A549 treated with AZD9567 at 1 μM for 4 hours (cell line): ENCODE data around the gene TRIM22. TPM values are rescaled to one million over a fixed set of nuclear protein-coding genes. Genes with fewer than 3 reads are reported as not detected.

Experiments
- total RNA-seq: library from RNA; stranded (reverse); fragments of 200-300 nt; extraction: Qiagen RNA extraction; gene quantifications from 5 replicates; pipeline ENCODE4 v1.2.3, GENCODE V29; 2022; ENCODE audit not compliant: insufficient read depth

The TRIM22 gene, protein sequence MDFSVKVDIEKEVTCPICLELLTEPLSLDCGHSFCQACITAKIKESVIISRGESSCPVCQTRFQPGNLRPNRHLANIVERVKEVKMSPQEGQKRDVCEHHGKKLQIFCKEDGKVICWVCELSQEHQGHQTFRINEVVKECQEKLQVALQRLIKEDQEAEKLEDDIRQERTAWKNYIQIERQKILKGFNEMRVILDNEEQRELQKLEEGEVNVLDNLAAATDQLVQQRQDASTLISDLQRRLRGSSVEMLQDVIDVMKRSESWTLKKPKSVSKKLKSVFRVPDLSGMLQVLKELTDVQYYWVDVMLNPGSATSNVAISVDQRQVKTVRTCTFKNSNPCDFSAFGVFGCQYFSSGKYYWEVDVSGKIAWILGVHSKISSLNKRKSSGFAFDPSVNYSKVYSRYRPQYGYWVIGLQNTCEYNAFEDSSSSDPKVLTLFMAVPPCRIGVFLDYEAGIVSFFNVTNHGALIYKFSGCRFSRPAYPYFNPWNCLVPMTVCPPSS
- 0.59 to 1.4 TPM (median 0.83 TPM) in 4 of 5 replicates, not detected in the other for total RNA-seq

DNA sequence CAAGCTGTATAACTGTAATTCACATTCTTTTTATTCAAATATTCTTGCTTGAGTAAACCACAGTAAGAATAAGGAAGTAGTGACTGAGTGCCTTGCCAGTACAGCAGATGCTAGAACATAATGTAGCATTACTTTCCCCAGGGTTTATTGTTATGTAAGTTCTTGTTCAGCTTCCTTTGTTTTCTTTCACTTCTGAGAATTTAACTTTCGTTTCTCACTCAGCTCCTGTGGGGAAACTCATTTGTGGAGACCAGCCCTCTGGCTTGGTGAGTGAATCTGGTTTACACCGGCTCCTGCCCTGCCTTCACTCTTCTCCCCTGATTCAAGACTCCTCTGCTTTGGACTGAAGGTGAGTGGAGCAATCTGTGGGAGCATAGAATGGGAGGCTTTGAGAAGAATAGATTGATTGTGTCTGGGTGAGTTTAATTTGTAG lies at the start of gene TRIM22:
Gene TRIM22 (plus strand): TSS at position 240 of the 433 bp plus-strand sequence. CDS start 6,443 bp downstream, outside the sequence.

DNA sequence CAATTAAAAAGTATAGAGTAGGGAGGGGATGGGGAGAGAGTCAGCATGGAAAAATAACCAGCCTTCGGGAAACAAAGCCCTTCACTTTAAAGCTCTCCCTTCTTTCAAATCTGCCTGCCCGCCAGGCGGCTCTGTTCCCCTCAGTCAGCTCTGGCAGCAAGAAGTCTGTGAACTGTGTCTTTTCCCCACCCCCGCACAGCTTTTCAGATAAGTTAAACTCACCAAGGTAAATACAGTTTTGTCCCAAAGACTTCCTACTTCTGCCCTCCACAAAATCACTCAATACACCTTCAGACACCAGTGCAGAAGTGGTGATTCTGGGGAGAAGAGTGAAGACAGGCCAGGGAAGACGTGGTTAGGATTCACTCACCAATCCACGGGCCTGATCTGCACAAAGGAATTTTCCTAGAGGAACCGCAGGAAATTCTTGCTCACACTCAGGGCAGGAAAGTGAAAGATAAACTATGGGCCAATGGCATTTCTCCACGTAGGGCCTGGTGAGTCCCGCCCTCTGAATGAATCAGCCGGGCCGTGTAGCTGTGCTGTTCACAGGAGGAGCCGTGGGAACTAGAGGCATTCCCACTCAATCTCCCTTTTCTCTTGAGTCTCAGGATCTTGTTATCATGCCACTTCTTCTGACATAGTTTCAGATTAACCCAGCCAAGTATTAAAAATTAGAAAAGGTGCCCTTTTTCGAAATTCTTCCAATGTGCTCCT lies 4.8 kb upstream of the TRIM22 start, which contains the start of gene TRIM5:
Gene TRIM5 (minus strand): TSS at position 429 of the 717 bp plus-strand sequence. CDS start 4,897 bp downstream, outside the sequence.

GRCh38 chr11:5736396-5736795 lies 46.8 kb downstream of the TRIM22 start, which contains the start of gene OR56B1:
OR56B1 (plus strand) TSS chr11:5736448; CDS start chr11:5736517, 69 bp downstream.

DNA sequence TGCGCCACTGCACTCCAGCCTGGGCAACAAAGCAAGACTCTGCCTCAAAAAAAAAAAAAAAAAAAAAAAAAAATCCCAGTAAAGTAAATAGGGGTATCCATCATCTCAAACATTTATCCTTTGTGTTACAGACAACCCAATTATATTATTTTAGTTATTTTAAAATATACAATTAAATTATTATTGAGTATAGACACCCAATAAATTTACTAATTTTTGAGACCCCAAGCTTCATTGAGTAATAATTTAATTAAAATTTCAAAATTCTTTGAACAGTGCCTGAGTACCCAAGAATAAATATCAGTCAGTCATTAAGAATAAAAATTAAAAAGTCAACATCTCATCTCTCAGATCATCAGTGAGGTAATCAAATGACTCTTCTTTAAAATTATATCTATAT lies 64.4 kb downstream of the TRIM22 start, which contains the start of gene OR52N4:
Gene OR52N4 (plus strand): TSS at position 301 of the 400 bp plus-strand sequence. CDS start 498 bp downstream, outside the sequence.

Other genes with a start within 250 kb of the TRIM22 start
- gene OR51I1, start 248.3 kb upstream of the TRIM22 start, total RNA-seq: not detected in 5 replicates
- not detected in 5 replicates for gene OR51I2, start 240.5 kb upstream of the TRIM22 start, total RNA-seq
- not detected in 5 replicates for gene OR52D1, start 201.1 kb upstream of the TRIM22 start, total RNA-seq
- not detected in 5 replicates for gene UBQLN3, start 179.8 kb upstream of the TRIM22 start, total RNA-seq
- gene UBQLNL, start 173.1 kb upstream of the TRIM22 start, total RNA-seq: 0.03 to 0.05 TPM in 2 of 5 replicates, not detected in the others
- gene OR52H1, start 141.2 kb upstream of the TRIM22 start, total RNA-seq: not detected in 5 replicates
- gene OR52B6, start 108.9 kb upstream of the TRIM22 start, total RNA-seq: not detected in 5 replicates
- gene TRIM6, start 93.2 kb upstream of the TRIM22 start, total RNA-seq: 7.6 to 11.2 TPM (median 8.1 TPM) in 5 replicates
- gene TRIM34, start 64.8 kb upstream of the TRIM22 start, total RNA-seq: 2.6 to 3.4 TPM (median 2.8 TPM) in 5 replicates
- 10.0 to 15.7 TPM (median 11.0 TPM) in 5 replicates for gene TRIM5, start 4.7 kb upstream of the TRIM22 start, total RNA-seq
- gene OR56B1, start 46.7 kb downstream of the TRIM22 start, total RNA-seq: not detected in 5 replicates
- not detected in 5 replicates for gene OR52N4, start 64.5 kb downstream of the TRIM22 start, total RNA-seq
- gene OR52N5, start 93.6 kb downstream of the TRIM22 start, total RNA-seq: not detected in 5 replicates
- gene OR52N1, start 101.5 kb downstream of the TRIM22 start, total RNA-seq: not detected in 5 replicates
- gene OR52N2, start 119.1 kb downstream of the TRIM22 start, total RNA-seq: not detected in 5 replicates
- gene OR52E6, start 152.1 kb downstream of the TRIM22 start, total RNA-seq: not detected in 5 replicates
- gene OR52E8, start 167.9 kb downstream of the TRIM22 start, total RNA-seq: not detected in 5 replicates
- not detected in 5 replicates for gene OR52E4, start 190.8 kb downstream of the TRIM22 start, total RNA-seq
- not detected in 5 replicates for gene OR52E5, start 203.4 kb downstream of the TRIM22 start, total RNA-seq